ENCODE data around the gene OR10J5.

GRCh38 chr1:159561497-159561896 lies 25.7 kb upstream of the OR10J5 start:
- no peak for TF ChIP-seq EZH2 (IDR thresholded peaks at IDR 0.05; ENCODE audit: borderline replicate concordance, low read length)
- no peak for TF ChIP-seq CTCF (IDR thresholded peaks at IDR 0.05; ENCODE audit: low read length)
